NCI-H524 treated with DMSO at 0.1 percent for 48 hours (cell line): Measurements from ENCODE around the gene GRWD1.
"Not testable (repeated sequence)": the region's sequence is repeated elsewhere in the genome, so short reads cannot be mapped to it uniquely, and the experiment has no call there.

Source experiments
- DNase-seq: peaks from one replicate; lab custom pipeline; 2025; lab: John Stamatoyannopoulos, UW

Gene GRWD1

GRCh38 chr19:48479686-48480085 is 33.9 kb downstream of the GRWD1 start:
- no peak for DNase-seq

DNA sequence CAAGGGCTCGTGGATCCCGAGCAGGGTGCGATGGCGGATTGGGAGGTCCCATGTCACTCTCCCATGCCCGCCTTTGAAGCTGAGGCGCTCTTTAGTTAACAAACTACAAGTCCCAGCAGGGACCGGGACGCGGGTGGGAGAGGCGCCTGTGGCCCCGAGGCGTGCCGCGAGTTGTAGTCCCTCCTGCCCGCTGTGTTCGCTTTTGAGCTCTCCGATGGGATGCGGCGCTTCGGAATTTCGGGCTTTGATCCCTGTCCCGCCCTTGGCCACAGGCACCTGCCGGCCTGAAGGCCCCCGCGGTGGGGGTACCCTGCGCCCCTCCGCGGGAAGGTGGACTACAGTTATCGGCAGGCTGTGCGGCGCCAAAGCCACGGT is 34.4 kb downstream of the GRWD1 start:
- no peak for DNase-seq

GRCh38 chr19:48480558-48481500 is 35.0 kb downstream of the GRWD1 start:
- no peak for DNase-seq

- DNase-seq: no peak
Measured at GRCh38 chr19:48481846-48482639, 36.3 kb downstream of the GRWD1 start.

DNA sequence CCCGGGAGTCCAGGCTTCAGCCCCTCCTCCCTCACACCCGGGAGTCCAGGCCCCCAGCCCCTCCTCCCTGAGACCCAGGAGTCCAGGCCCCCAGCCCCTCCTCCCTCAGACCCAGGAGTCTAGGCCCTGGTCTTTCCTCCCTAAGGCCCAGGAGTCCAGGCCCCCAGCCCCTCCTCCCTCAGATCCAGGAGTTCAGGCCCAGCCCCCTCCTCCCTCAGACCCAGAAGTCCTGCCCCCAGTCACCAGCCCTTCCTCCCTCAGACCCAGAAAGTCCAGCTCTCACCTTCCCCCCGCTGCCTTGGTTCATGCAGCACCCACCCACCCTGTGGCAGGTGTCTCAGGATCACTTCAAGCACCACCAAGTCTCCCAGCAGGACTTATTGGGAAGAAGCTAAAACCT is 37.5 kb downstream of the GRWD1 start:
- no peak for DNase-seq

- DNase-seq: no peak
Measured at GRCh38 chr19:48484247-48484893, 38.6 kb downstream of the GRWD1 start.

DNA sequence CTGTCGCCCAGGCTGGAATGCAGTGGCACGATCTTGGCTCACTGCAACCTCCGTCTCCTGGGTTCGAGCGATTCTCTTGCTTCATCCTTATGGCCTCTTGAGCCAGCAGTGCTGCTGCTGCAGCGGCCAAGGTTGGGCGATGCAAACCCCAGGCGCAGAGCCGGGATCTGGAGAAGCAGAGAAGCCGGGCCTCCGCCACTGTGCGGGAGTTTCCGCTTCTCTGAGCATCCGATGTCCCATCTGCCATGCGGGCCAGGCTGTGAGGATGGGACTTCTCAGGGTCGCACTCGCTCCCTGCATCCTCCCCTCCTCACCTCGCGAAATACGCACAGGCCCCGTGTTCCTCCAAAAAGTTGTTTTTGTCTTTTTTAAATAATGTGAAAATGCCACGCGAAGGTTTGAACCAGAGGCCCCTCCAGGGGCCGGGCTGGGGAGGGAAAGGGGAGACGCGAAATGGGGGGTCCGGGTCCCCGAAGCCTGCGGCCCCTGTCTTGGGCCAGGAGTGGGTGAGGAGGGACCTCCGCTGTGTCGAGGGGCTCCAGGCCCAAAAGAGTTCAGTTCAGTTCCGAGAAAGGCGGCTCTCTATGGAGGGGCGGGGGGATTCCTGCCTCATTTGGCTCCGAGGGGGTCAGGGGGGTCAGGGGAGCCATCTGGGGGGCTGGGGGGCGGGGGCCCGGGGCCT is 39.3 kb downstream of the GRWD1 start:
- DNase-seq: no peak

DNA sequence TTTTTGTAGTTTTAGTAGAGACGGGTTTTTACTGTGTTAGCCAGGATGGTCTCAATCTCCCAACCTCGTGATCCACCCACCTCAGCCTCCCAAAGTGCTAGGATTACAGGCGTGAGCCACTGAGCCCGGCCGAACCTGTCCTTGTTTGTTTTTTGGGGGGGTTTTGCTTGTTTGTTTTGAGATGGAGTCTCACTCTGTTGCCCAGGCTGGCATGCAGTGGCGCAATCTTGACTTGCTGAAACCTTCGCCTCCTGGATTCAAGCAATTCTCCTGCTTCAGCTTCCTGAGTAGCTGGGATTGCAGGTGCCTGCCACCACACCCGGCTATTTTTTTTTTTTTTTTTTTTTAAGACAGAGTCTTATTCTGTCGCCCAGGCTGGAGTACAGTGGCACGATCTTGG is 40.9 kb downstream of the GRWD1 start:
- not testable (repeated sequence) for DNase-seq

- no peak for DNase-seq
Measured at GRCh38 chr19:48487544-48487943, 41.8 kb downstream of the GRWD1 start.

DNA sequence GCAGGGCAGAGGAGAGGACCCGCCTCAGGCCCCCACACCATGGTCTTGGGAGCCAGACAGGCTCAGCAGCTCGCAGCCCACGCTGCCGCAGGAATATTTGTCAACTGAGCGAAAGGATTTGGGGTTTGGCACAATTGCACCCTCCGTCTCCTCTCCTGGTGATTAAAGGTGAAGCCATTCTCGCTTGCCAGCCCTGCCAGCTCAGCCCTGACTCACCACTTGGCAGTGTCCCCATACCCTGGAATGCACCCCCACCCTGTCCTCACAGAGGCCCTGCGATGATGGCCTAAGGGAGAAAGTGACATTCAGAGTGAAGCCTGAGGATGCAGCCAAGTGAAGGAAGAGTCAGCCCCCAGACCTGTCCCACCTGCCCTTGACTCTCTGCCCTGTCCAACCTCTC is 42.2 kb downstream of the GRWD1 start:
- no peak for DNase-seq

DNA sequence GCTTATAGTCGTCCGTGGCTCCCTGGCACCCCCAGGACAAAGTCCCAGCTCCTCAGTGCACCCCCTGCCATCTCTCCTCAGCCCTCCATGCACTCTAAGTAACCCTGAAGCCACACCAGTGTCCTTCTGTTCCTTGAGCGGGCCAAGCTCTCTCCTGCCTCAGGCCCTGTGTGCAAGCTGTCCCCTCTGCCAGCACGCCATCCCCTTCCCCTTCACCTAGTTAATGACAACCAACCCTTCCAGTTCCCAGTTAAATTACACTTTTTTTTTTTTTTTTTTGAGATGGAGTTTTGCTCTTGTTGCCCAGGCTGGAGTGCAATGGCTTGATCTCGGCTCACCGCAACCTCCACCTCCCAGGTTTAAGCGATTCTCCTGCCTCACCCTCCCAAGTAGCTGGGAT is 42.7 kb downstream of the GRWD1 start:
- DNase-seq: not testable (repeated sequence)

GRCh38 chr19:48489608-48490216 is 43.9 kb downstream of the GRWD1 start:
- no peak for DNase-seq

GRCh38 chr19:48490981-48491792 is 45.4 kb downstream of the GRWD1 start:
- DNase-seq: no peak

DNA sequence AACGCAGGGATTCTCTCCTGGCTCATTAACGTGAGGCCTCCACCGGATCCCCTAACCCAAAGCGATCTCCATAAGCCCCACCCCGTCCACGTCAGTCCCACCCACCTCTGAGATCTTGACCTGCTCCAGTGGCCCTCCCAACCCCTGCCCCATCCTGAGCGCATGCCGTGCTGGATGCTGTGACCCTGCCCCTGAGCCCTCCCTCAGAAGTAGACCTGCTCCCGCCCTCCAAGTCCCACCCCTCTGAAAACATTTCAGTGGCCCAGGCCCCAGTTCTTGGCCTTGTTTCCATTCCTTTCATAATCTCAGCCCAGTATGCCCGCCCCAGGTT is 46.0 kb downstream of the GRWD1 start:
- no peak for DNase-seq

- no peak for DNase-seq
Measured at GRCh38 chr19:48492925-48493717, 47.3 kb downstream of the GRWD1 start.

DNA sequence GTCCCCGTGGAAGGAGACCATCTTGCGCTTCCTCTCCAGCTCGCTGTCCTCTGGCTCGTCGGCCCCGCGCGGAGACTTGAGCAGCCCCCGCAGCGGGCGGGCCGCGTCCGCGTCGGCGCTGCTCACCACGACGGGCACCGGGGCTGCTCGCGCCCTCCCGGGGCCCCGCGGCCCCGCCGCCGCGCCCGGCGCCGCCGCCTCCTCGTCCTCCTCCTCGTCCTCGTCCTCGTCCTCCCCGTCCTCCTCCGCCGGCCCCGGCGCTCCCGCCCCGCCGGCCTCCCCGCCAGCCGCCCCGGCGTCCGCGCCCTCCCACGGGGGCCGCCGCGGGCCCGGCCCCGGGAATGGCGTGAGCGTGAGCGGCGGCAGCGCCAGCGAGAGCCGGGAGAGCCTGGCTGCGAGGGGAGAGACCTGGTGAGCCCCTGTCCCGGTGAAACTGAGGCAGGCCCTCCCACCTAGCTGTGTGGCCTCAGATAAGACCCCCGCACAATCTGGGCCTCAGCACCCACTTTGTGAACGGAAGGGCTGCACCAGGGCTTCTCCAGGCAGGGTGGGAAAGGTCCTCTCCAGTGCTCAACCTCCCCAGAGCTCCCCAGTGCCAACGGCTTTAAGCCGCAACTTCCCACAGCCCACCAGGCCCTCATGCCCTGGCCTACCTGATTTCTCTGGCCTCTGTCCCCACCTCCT is 48.1 kb downstream of the GRWD1 start:
- no peak for DNase-seq

DNA sequence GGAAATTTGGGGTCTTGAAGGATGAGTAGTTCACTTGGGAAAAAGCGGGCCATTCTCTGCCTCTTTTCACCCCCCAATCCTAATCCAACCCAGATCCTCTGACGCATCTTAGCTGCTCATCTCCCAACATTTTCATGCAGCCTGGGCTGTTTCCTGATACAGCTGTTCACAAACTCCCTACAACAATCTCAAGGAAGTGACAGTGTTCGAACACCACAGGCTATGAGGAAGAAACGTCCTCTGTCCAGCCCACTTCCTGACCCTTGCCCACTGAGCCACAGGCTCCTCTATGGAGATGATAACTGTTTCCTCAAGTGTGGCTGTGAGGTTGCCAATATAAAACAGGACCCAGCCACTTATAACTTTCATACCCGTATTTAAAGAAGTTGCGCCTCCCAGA is 49.6 kb downstream of the GRWD1 start:
- no peak for DNase-seq

GRCh38 chr19:48496959-48497727 is 51.4 kb downstream of the GRWD1 start:
- DNase-seq: no peak
